HepG2 (cell line): ENCODE data around the gene MVP. TPM values are rescaled to one million over a fixed set of nuclear protein-coding genes. Genes with fewer than 3 reads are reported as not detected.
A peak's percentile ranks its signal among the peaks of the same experiment; 100 is the strongest.

ENCODE experiments used
- AKAP8 ChIP-seq: sonication (generic); formaldehyde crosslinking; IDR thresholded peaks from 2 replicates; pipeline ENCODE4 v1.5.1; 2020; ENCODE audit warnings: mild to moderate bottlenecking, missing genetic modification reagents
- CCAR2 ChIP-seq: fragments of 200-400 bp; formaldehyde crosslinking; optimal IDR thresholded peaks from 2 replicates; pipeline ENCODE3; 2018; ENCODE audit warnings: low read depth, mild to moderate bottlenecking, low read length, moderate library complexity
- ELK4 ChIP-seq: sonication (generic); formaldehyde crosslinking; IDR thresholded peaks from 2 replicates; pipeline ENCODE4 v1.9.0; 2021; ENCODE audit warnings: missing genetic modification reagents, borderline replicate concordance
- HOMEZ ChIP-seq: IDR thresholded peaks from 2 replicates; pipeline ENCODE4 v1.6.1; 2016; ENCODE audit warnings: low read depth
- KLF16 ChIP-seq, 2 experiments: sonication (generic) in 1 of 2; formaldehyde crosslinking in 1 of 2; IDR thresholded peaks; 2 replicates each; pipeline versions ENCODE4 v1.6.1 to v1.8.0; 2016 to 2023; ENCODE audit warnings: missing genetic modification reagents in 2 of 2, missing compliant biosample characterization in 1 of 2
- NCOA1 ChIP-seq: sonication (generic); formaldehyde crosslinking; IDR thresholded peaks from 2 replicates; pipeline ENCODE4 v1.9.0; 2021; ENCODE audit warnings: missing genetic modification reagents
- PITX1 ChIP-seq: sonication (generic); formaldehyde crosslinking; IDR thresholded peaks from 2 replicates; pipeline ENCODE4 v1.5.1; 2020; ENCODE audit warnings: mild to moderate bottlenecking, missing genetic modification reagents
- RARA ChIP-seq: IDR thresholded peaks from 2 replicates; pipeline ENCODE4 v1.6.1; 2016; ENCODE audit warnings: missing genetic modification reagents, missing compliant biosample characterization
- RCOR2 ChIP-seq: IDR thresholded peaks from 2 replicates; pipeline ENCODE4 v1.6.1; 2016; ENCODE audit warnings: missing biosample characterization, missing genetic modification reagents
- THRA ChIP-seq: sonication (generic); formaldehyde crosslinking; IDR thresholded peaks from 2 replicates; pipeline ENCODE4 v1.4.0; 2020; ENCODE audit warnings: missing genetic modification reagents, borderline replicate concordance
- ZBTB8A ChIP-seq: sonication (generic); formaldehyde crosslinking; IDR thresholded peaks from 2 replicates; pipeline ENCODE4 v1.4.0; 2020; ENCODE audit warnings: mild to moderate bottlenecking, low read depth, missing genetic modification reagents, borderline replicate concordance
- ZNF18 ChIP-seq: sonication (generic); formaldehyde crosslinking; IDR thresholded peaks from 2 replicates; pipeline ENCODE4 v1.8.0; 2022; ENCODE audit warnings: mild to moderate bottlenecking, missing genetic modification reagents; ENCODE audit not compliant: insufficient replicate concordance
- ZNF292 ChIP-seq: sonication (generic); formaldehyde crosslinking; IDR thresholded peaks from 2 replicates; pipeline ENCODE4 v1.8.1; 2022; ENCODE audit warnings: mild to moderate bottlenecking, low read depth, missing genetic modification reagents, borderline replicate concordance
- ZNF354B ChIP-seq: sonication (generic); formaldehyde crosslinking; IDR thresholded peaks from 2 replicates; pipeline ENCODE4 v1.8.0; 2022; ENCODE audit warnings: mild to moderate bottlenecking, missing genetic modification reagents
- ZNF556 ChIP-seq: sonication (generic); formaldehyde crosslinking; IDR thresholded peaks from 2 replicates; pipeline ENCODE4 v1.4.0; 2020; ENCODE audit warnings: mild to moderate bottlenecking, missing genetic modification reagents, borderline replicate concordance
- ZNF589 ChIP-seq: sonication (generic); formaldehyde crosslinking; conservative IDR thresholded peaks from 2 replicates; pipeline ENCODE4 v1.8.0; 2022; ENCODE audit warnings: mild to moderate bottlenecking, moderate library complexity, missing genetic modification reagents
- ZNF772 ChIP-seq: sonication (generic); formaldehyde crosslinking; IDR thresholded peaks from 2 replicates; pipeline ENCODE4 v1.5.0; 2020; ENCODE audit warnings: mild to moderate bottlenecking, missing genetic modification reagents
- polyA plus RNA-seq, 8 experiments: library from polyadenylated mRNA; depleted of rRNA in 3 of 8; stranded (reverse) in 7 of 8; unstranded in 1 of 8; fragments of >200 nt; fragmentation: Illumina TruSeq in 4 of 8; extraction: Trizol in 4 of 8; gene quantifications; 2 replicates each; pipeline versions ENCODE4 v1.2.1 to v1.2.3, GENCODE V29; 2011 to 2016; ENCODE audit warnings: low read depth in 4 of 8, missing spikeins in 1 of 8, mixed read lengths in 1 of 8; ENCODE audit not compliant: insufficient read depth in 1 of 8
- total RNA-seq, 5 experiments: library from RNA; depleted of rRNA; stranded (reverse); fragments of >200 nt; fragmentation: Illumina TruSeq; extraction: Trizol; gene quantifications; 2 replicates each; pipeline ENCODE4 v1.2.3, GENCODE V29; 2016; ENCODE audit warnings: low read depth in 1 of 5
- TF ChIP-seq, protein P1 (sequence below): sonication (generic); formaldehyde crosslinking; IDR thresholded peaks from 2 replicates; pipeline ENCODE4 v1.4.0; 2020; ENCODE audit warnings: missing genetic modification reagents, borderline replicate concordance
- TF ChIP-seq, protein P2 (sequence below): IDR thresholded peaks from 2 replicates; pipeline ENCODE4 v1.6.1; 2016; ENCODE audit warnings: missing compliant biosample characterization, missing genetic modification reagents, borderline replicate concordance

MVP gene
- total and polyA plus RNA-seq, 2 of the 13 experiments (the other 11 are each of a cell fraction or from before 2014, with no cell fraction given) = 22.9 to 43.5 TPM

DNA sequence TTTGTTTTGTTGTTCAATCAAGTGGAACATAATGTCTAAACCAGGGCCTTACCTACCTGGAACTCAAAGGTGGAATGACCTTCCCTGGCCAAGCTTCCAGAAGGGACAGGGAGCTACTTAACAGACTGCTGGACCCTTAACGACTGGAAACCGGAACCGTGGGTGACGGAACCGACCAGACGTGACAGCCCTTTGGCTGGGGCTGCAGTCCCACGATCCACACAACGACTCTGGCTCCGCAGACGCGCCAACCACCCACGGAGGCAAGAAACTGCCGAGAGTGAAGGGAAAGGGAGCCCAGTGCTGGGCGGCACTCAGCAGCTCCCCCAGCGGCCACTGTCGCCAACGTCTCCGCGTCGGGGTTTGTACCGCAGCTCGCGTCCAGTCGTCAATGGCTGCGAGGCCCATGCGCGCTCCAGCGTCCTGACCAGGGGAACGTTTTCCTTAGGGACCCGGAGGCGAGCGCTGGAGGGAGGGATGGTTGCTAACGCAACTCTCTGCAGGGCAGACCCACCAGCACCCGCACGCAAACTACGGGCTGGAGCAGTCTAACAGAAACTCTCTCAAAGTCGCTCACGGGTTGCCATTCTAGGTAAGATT, 35.3 kb upstream of the MVP start (continued):
- TF ChIP-seq ZNF18 (CRISPR knock-in tag) (no peak), HOMEZ (CRISPR knock-in tag) (0 out of 2 replicates have a peak, but pooled peaks have one; percentile 48), KLF16 (CRISPR knock-in tag; IDR thresholded peaks at IDR 0.05) (peak in 1 of 2 experiments; percentile 57; a peak in 1 of 4 replicates), ZNF589 (CRISPR knock-in tag) (no peak), ZNF354B (no peak), ZNF556 (CRISPR knock-in tag) (peak; percentile 77), ZNF292 (CRISPR knock-in tag) (peak; percentile 31; the same call in 1 of the 2 replicates), ZNF772 (peak; percentile 46; the same call in 1 of the 2 replicates), AKAP8 (no peak), PITX1 (CRISPR knock-in tag) (peak; percentile 75), ZBTB8A (CRISPR knock-in tag) (no peak), CCAR2 (no peak), RARA (no peak), NCOA1 (CRISPR knock-in tag) (no peak), THRA (CRISPR knock-in tag) (peak; percentile 63; the same call in 1 of the 2 replicates), RCOR2 (CRISPR knock-in tag) (peak; percentile 50; the same call in 1 of the 2 replicates), ELK4 (CRISPR knock-in tag) (no peak)
- TF ChIP-seq, protein P1, sequence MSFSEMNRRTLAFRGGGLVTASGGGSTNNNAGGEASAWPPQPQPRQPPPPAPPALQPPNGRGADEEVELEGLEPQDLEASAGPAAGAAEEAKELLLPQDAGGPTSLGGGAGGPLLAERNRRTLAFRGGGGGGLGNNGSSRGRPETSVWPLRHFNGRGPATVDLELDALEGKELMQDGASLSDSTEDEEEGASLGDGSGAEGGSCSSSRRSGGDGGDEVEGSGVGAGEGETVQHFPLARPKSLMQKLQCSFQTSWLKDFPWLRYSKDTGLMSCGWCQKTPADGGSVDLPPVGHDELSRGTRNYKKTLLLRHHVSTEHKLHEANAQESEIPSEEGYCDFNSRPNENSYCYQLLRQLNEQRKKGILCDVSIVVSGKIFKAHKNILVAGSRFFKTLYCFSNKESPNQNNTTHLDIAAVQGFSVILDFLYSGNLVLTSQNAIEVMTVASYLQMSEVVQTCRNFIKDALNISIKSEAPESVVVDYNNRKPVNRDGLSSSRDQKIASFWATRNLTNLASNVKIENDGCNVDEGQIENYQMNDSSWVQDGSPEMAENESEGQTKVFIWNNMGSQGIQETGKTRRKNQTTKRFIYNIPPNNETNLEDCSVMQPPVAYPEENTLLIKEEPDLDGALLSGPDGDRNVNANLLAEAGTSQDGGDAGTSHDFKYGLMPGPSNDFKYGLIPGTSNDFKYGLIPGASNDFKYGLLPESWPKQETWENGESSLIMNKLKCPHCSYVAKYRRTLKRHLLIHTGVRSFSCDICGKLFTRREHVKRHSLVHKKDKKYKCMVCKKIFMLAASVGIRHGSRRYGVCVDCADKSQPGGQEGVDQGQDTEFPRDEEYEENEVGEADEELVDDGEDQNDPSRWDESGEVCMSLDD (CRISPR knock-in tag) = no peak
- TF ChIP-seq, protein P2, sequence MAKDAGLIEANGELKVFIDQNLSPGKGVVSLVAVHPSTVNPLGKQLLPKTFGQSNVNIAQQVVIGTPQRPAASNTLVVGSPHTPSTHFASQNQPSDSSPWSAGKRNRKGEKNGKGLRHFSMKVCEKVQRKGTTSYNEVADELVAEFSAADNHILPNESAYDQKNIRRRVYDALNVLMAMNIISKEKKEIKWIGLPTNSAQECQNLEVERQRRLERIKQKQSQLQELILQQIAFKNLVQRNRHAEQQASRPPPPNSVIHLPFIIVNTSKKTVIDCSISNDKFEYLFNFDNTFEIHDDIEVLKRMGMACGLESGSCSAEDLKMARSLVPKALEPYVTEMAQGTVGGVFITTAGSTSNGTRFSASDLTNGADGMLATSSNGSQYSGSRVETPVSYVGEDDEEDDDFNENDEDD = peak; percentile 64; the same call in 1 of the 2 replicates
